Mesodermal cell (in vitro differentiated cells): Measurements from ENCODE around the gene OR9I1. TPM values are rescaled to one million over a fixed set of nuclear protein-coding genes. Genes with fewer than 3 reads are reported as not detected.

Experiments used
- H3K27ac ChIP-seq: 2 replicates; pipeline ENCODE4 v1.7.0; 2013; ENCODE audit warnings: mild to moderate bottlenecking, low read depth, low read length, moderate library complexity; ENCODE audit not compliant: severe bottlenecking
- H3K36me3 ChIP-seq: 2 replicates; pipeline ENCODE4 v1.7.1; 2013; ENCODE audit warnings: mild to moderate bottlenecking, low read length, moderate library complexity; ENCODE audit not compliant: control insufficient read depth, insufficient read depth
- H3K4me1 ChIP-seq: one replicate; pipeline ENCODE4 v1.7.1; 2013; ENCODE audit warnings: mild to moderate bottlenecking, low read length; ENCODE audit not compliant: insufficient read depth, control insufficient read depth, poor library complexity, severe bottlenecking
- H3K4me3 ChIP-seq: 2 replicates; pipeline ENCODE4 v1.7.0; 2013; ENCODE audit warnings: low read length, control low read depth, mild to moderate bottlenecking; ENCODE audit not compliant: insufficient read depth, poor library complexity, severe bottlenecking; ENCODE audit errors: extremely low read depth
- H3K9me3 ChIP-seq: 2 replicates; pipeline ENCODE4 v1.7.1; 2013; ENCODE audit warnings: mild to moderate bottlenecking, low read length, moderate library complexity; ENCODE audit not compliant: control insufficient read depth
- WGBS, 2 experiments: methylation state at CpG; one replicate each; pipeline ENCODE4 v1.1.5; 2013; ENCODE audit warnings: missing lambda C conversion rate in 2 of 2; ENCODE audit not compliant: insufficient coverage in 2 of 2; 5-methylcytosine and 5-hydroxymethylcytosine counted together
- polyA plus RNA-seq, 2 experiments: library from polyadenylated mRNA; stranded (reverse); fragments of 50-300 nt; gene quantifications; one replicate each; pipeline ENCODE4 v1.2.3, GENCODE V29; 2013

Gene OR9I1
- not detected for polyA plus RNA-seq (2013, experiment 1 of 2)
- not detected for polyA plus RNA-seq (2013, experiment 2 of 2)

GRCh38 chr11:58125469-58125868, at the start of gene OR9I1:
OR9I1 (minus strand) TSS chr11:58125530; CDS start chr11:58119444, 6,086 bp downstream.
- H3K4me3 ChIP-seq = no peak within 1 kb of the TSS
- H3K27ac ChIP-seq = no peak within 1 kb of the TSS
- WGBS, 2 experiments = 42 to 61% methylated on average over 2 to 4 of the region's 4 CpGs
- H3K4me1 ChIP-seq = no peaks in the 10 kb centered on the region
- no peaks in the 10 kb centered on the region for H3K36me3 ChIP-seq
- H3K9me3 ChIP-seq = no peaks in the 10 kb centered on the region

DNA sequence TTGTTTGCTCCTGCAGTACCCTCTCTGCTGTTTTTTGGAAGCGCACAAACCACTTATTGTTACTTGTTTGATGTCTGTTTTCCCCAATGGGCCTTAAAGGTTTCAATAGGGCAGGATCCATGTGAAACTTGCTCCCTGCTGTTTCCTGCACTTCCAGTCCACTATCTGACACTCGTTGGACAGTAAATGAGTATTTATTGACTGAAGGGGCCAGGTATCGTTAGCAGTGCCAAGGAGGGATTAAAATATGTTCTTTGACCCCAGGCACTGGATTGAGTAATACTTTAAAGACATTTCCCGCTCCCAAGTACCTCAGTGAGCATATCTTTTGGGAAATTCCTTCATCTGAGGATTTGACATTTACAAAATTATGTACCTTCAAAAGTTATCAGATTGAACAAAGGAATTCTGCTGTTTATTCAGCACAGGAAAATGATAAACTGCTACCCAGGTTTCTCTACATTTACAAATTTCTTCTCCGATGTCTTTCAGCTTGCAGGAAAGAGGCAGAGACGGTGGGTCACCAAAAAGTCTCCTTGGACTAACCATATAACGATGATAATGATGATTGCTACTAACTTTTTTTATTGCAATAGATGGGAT, 40.3 kb upstream of the OR9I1 start:
- Histone ChIP-seq H3K27ac (no peak overlapping the region), H3K4me3 (no peak overlapping the region), H3K4me1 (no peaks in the 10 kb centered on the region), H3K36me3 (no peaks in the 10 kb centered on the region), H3K9me3 (no peaks in the 10 kb centered on the region)
- WGBS, 2 experiments = 93% methylated on average over 5 of the region's 7 CpGs; no CpG with 5 or more reads in 1 of the 2 experiments

DNA sequence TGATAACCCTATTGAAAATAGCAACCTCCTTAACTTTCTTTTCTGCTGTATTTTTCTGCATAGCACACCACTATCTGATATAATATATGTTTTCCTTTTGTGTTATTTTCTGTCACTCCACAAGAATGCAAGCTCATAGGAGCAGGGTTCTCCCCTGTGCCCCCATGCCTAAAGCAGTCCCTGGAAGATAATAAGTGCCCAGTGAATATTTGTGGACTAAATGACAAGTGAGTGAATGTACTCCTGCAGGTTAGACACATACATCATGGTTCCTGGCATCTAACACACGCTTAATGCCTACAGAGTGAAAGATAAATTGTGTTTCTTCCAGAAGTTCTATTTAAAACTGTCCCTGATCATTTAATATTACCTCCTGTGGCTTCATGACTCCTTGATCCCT, 39.7 kb upstream of the OR9I1 start:
- H3K4me1 ChIP-seq = no peaks in the 10 kb centered on the region
- no peak overlapping the region for H3K4me3 ChIP-seq
- 100% methylated on average over 1 of the region's 1 CpG; no CpG with 5 or more reads in 1 of the 2 experiments for WGBS, 2 experiments
- H3K9me3 ChIP-seq = no peaks in the 10 kb centered on the region
- H3K36me3 ChIP-seq = no peaks in the 10 kb centered on the region
- H3K27ac ChIP-seq = no peak overlapping the region

DNA sequence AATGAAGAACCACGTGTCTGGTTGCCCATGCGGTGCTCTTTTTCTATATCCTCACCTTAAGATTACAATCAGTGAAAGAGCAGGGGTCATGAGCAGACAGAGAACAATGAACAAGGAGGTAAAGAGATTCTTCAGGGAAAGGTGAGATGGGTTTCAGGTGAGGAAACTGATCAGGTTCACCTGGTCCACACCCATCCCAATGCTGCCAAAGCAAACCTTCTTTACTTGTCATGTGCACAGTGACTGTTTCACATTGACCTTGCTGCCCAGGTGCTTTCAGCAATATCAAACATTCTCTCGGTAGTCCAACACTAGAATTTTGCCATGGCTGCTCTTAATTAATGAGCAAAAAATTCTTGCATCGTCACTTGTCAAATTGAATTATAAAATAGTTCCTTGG, 39.1 kb upstream of the OR9I1 start:
- Histone ChIP-seq H3K27ac (no peak overlapping the region), H3K4me1 (no peaks in the 10 kb centered on the region), H3K36me3 (no peaks in the 10 kb centered on the region), H3K9me3 (no peaks in the 10 kb centered on the region), H3K4me3 (no peak overlapping the region)
- 75 to 88% methylated on average over 2 to 3 of the region's 4 CpGs for WGBS, 2 experiments

DNA sequence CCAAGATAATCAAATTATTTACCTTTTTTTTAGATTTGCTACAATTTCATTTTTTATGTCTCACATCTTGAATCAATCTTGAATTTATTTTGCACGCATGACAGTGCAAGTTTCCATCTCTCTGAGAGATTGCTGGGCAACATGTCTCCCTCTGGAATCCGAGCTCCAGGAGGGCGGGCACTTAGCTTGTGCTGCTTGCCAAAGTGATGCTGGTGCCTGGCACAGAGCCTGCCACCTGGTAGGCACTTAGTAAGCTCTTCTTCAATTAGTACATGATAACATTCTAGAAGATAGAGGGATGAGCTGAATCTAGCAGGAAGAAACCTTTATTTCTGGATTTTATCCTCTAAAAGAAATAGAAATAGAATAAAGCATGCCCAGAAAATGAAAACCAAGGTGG, 27.5 kb upstream of the OR9I1 start:
- WGBS, 2 experiments = 88 to 100% methylated on average over 1 to 3 of the region's 3 CpGs

GRCh38 chr11:58142761-58143160, 17.4 kb upstream of the OR9I1 start:
- H3K4me3 ChIP-seq = no peak overlapping the region
- no peak overlapping the region for H3K27ac ChIP-seq
- no peaks in the 10 kb centered on the region for H3K9me3 ChIP-seq
- H3K36me3 ChIP-seq = no peaks in the 10 kb centered on the region
- H3K4me1 ChIP-seq = no peaks in the 10 kb centered on the region
- 100% methylated on average over 1 of the region's 1 CpG for whole genome bisulfite sequencing, 2 experiments

More for the DNA sequence above, 27.5 kb upstream of the OR9I1 start:
- Histone ChIP-seq H3K4me1 (no peaks in the 10 kb centered on the region), H3K9me3 (no peaks in the 10 kb centered on the region), H3K4me3 (no peak overlapping the region), H3K36me3 (no peaks in the 10 kb centered on the region), H3K27ac (no peak overlapping the region)

GRCh38 chr11:58135171-58135570, 9.8 kb upstream of the OR9I1 start:
- no peaks in the 10 kb centered on the region for H3K36me3 ChIP-seq
- H3K9me3 ChIP-seq = no peaks in the 10 kb centered on the region
- H3K27ac ChIP-seq = no peak overlapping the region
- no peak overlapping the region for H3K4me3 ChIP-seq
- WGBS, 2 experiments = no CpG with 5 or more reads among the region's 1 CpG
- no peaks in the 10 kb centered on the region for H3K4me1 ChIP-seq

- Histone ChIP-seq H3K4me1 (no peaks in the 10 kb centered on the region), H3K4me3 (no peak overlapping the region), H3K9me3 (no peaks in the 10 kb centered on the region), H3K27ac (no peak overlapping the region), H3K36me3 (no peaks in the 10 kb centered on the region)
- 60 to 71% methylated on average over 1 of the region's 1 CpG for WGBS, 2 experiments
Measured at GRCh38 chr11:58134151-58134550, 8.8 kb upstream of the OR9I1 start.

- no peak overlapping the region for H3K27ac ChIP-seq
- H3K4me1 ChIP-seq = no peaks in the 10 kb centered on the region
- H3K36me3 ChIP-seq = no peaks in the 10 kb centered on the region
- H3K9me3 ChIP-seq = no peaks in the 10 kb centered on the region
- no peak overlapping the region for H3K4me3 ChIP-seq
- WGBS, 2 experiments = 78 to 84% methylated on average over 5 to 6 of the region's 7 CpGs
Measured at GRCh38 chr11:58133309-58134076, 8.2 kb upstream of the OR9I1 start.

GRCh38 chr11:58127350-58127749, 2.0 kb upstream of the OR9I1 start:
- Histone ChIP-seq H3K4me1 (no peaks in the 10 kb centered on the region), H3K9me3 (no peaks in the 10 kb centered on the region), H3K27ac (no peak overlapping the region), H3K36me3 (no peaks in the 10 kb centered on the region), H3K4me3 (no peak overlapping the region)

DNA sequence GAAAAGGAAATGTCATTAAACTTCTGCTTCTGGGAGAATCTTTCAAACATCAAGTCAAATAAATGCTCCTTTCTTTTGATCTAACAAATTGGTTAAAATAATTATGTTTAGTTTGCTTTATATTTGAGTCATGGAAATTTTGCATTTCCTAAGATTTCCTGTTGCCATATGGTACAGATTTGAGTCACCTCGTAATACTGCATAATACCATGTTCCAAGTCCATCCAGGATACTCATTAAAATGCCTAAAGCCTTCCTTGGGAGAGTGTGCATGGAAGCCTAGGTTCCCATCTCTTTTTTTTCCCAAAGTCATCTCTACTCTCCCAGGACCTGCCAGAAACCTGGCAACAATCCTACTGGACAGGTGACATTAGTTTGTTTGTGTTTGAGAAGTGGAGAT, 4.2 kb downstream of the OR9I1 start:
- no peaks in the 10 kb centered on the region for H3K9me3 ChIP-seq
- no peaks in the 10 kb centered on the region for H3K36me3 ChIP-seq
- no peaks in the 10 kb centered on the region for H3K4me1 ChIP-seq
- no peak overlapping the region for H3K27ac ChIP-seq
- no peak overlapping the region for H3K4me3 ChIP-seq
- no CpG with 5 or more reads among the region's 1 CpG for WGBS, 2 experiments
